K562 (cell line): ENCODE results near the gene SERTAD2. TPM values are rescaled to one million over a fixed set of nuclear protein-coding genes. Genes with fewer than 3 reads are reported as not detected.

Experiments
- DPF2 ChIP-seq: fragments of 450-650 bp; IDR thresholded peaks from 2 replicates; pipeline ENCODE4 v1.6.1; 2016
- ELF4 ChIP-seq: fragments of 450-650 bp; formaldehyde crosslinking; IDR thresholded peaks from 2 replicates; pipeline ENCODE4 v1.4.0; 2022; ENCODE audit warnings: missing genetic modification characterization
- KDM4B ChIP-seq, 2 experiments: fragments of 450-650 bp in 1 of 2; sonication (generic) in 1 of 2; IDR thresholded peaks; 2 replicates each; pipeline ENCODE4 v1.6.1; 2016 to 2017; ENCODE audit warnings: borderline replicate concordance in 2 of 2, antibody characterized with exemption in 1 of 2, low read depth in 1 of 2, mild to moderate bottlenecking in 1 of 2
- L3MBTL2 ChIP-seq: fragments of 450-650 bp; IDR thresholded peaks from 2 replicates; pipeline ENCODE4 v1.6.1; 2016; ENCODE audit warnings: mild to moderate bottlenecking, moderate library complexity
- MAX ChIP-seq: sonication (generic); formaldehyde crosslinking; IDR thresholded peaks from 2 replicates; pipeline ENCODE4 v1.9.0; 2022; ENCODE audit warnings: mild to moderate bottlenecking, missing genetic modification reagents
- MGA ChIP-seq: fragments of 450-650 bp; IDR thresholded peaks from 2 replicates; pipeline ENCODE4 v1.6.1; 2016; ENCODE audit warnings: mild to moderate bottlenecking, moderate library complexity
- NELFE ChIP-seq: IDR thresholded peaks from 2 replicates; pipeline ENCODE4 v1.6.1; 2011; ENCODE audit warnings: mild to moderate bottlenecking; ENCODE audit not compliant: insufficient read depth, insufficient read length
- NFE2L1 ChIP-seq: fragments of 450-650 bp; IDR thresholded peaks from 2 replicates; pipeline ENCODE4 v1.6.1; 2016; ENCODE audit warnings: missing genetic modification characterization, low read depth, mild to moderate bottlenecking, missing compliant biosample characterization, moderate library complexity, borderline replicate concordance
- NFRKB ChIP-seq: fragments of 450-650 bp; IDR thresholded peaks from 2 replicates; pipeline ENCODE4 v1.6.1; 2016; ENCODE audit warnings: low read depth
- OTX1 ChIP-seq: fragments of 450-650 bp; formaldehyde crosslinking; IDR thresholded peaks from 2 replicates; pipeline ENCODE4 v1.4.0; 2022; ENCODE audit warnings: mild to moderate bottlenecking
- PHF21A ChIP-seq: fragments of 450-650 bp; IDR thresholded peaks from 2 replicates; pipeline ENCODE4 v1.6.1; 2017; ENCODE audit warnings: low read depth, borderline replicate concordance
- POLR2H ChIP-seq: IDR thresholded peaks from 2 replicates; pipeline ENCODE4 v1.6.1; 2016; ENCODE audit warnings: missing genetic modification characterization, low read depth, mild to moderate bottlenecking, control low read depth, missing compliant biosample characterization, moderate library complexity
- PRMT5 ChIP-seq: sonication (generic); formaldehyde crosslinking; IDR thresholded peaks from 2 replicates; pipeline ENCODE4 v1.5.0; 2020; ENCODE audit warnings: missing genetic modification reagents
- RAD21 ChIP-seq, 2 experiments: fragments of 250-450 bp in 1 of 2; fragments of 450-650 bp in 1 of 2; sonication (Bioruptor Pico) in 1 of 2; formaldehyde crosslinking in 1 of 2; IDR thresholded peaks in 1 of 2; conservative IDR thresholded peaks in 1 of 2; 2 replicates each; pipeline versions ENCODE4 v1.4.0 to v1.8.0; 2020 to 2022; ENCODE audit warnings: mild to moderate bottlenecking in 2 of 2, moderate library complexity in 1 of 2
- SIN3B ChIP-seq: fragments of 450-650 bp; IDR thresholded peaks from 2 replicates; pipeline ENCODE4 v1.6.1; 2017; ENCODE audit warnings: low read depth, mild to moderate bottlenecking, moderate library complexity
- TAF7 ChIP-seq: fragments of 450-650 bp; IDR thresholded peaks from 2 replicates; pipeline ENCODE4 v1.6.1; 2016; ENCODE audit warnings: missing genetic modification characterization, missing compliant biosample characterization
- ZC3H4 ChIP-seq: sonication (generic); formaldehyde crosslinking; IDR thresholded peaks from 2 replicates; pipeline ENCODE4 v1.9.0; 2021; ENCODE audit warnings: missing genetic modification reagents, borderline replicate concordance
- ZNF121 ChIP-seq: sonication (generic); formaldehyde crosslinking; conservative IDR thresholded peaks from 2 replicates; pipeline ENCODE4 v1.8.0; 2022; ENCODE audit warnings: missing genetic modification reagents
- ZNF77 ChIP-seq: fragments of 250-450 bp; sonication (Bioruptor Pico); IDR thresholded peaks from 2 replicates; pipeline ENCODE4 v1.5.0; 2020
- polyA plus RNA-seq, 8 experiments: library from polyadenylated mRNA; depleted of rRNA in 4 of 8; stranded (reverse) in 5 of 8; unstranded in 3 of 8; fragments of >200 nt; fragmentation: Nextera tagmentation in 2 of 8; fragmentation: Illumina TruSeq in 1 of 8; extraction: Ambion mirVana in 2 of 8; extraction: Trizol in 1 of 8; gene quantifications; 2 replicates each; pipeline versions ENCODE4 v1.2.1 to v1.2.3, GENCODE V29; 2011 to 2014; ENCODE audit warnings: inconsistent platforms in 1 of 8, missing spikeins in 1 of 8
- total RNA-seq, 7 experiments: library from RNA; depleted of rRNA in 6 of 7; stranded (reverse); fragments of >200 nt in 6 of 7; fragmentation: Illumina TruSeq in 2 of 7; extraction: Trizol in 2 of 7; gene quantifications; 2 replicates each; pipeline versions ENCODE4 v1.2.1 to v1.2.3, GENCODE V29; 2011 to 2021; ENCODE audit warnings: low replicate concordance in 1 of 7

The SERTAD2 gene
- total and polyA plus RNA-seq, 9 of the 15 experiments (the other 6 are each of a cell fraction or from before 2014, with no cell fraction given): 3.0 to 12.5 (median 6.1) TPM

DNA sequence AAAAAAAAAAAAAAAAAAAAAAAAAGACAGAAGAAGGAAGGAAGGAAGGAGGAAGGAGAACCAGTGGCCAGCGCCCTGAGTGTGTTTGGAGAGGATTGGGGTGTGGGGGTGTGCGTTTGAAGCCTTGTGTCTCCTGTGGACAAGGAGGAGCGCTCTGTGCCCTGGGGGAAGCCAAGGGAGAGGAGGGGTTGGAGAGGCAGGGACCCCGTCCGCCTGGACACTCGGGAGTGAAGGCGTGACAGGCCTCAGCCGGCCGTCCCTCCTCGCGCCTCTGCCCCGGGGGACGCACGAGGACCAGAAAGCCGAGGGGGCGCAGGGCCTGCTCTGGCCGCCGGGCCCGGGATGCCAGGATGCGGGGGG lies 44.9 kb downstream of the SERTAD2 start (continued):
- TF ChIP-seq ZC3H4: 0 out of 2 replicates have a peak, but pooled peaks have one; percentile 17
- no peak for TF ChIP-seq PHF21A
- TF ChIP-seq DPF2: no peak
- TF ChIP-seq POLR2H (tag): no peak; the same call in 1 of the 2 replicates
- no peak for TF ChIP-seq ZNF121
- TF ChIP-seq SIN3B: no peak
- no peak for TF ChIP-seq KDM4B (IDR thresholded peaks at IDR 0.05; ENCODE audit: borderline replicate concordance in 2 of 2, low read depth in 1 of 2)
- TF ChIP-seq MAX: peak; percentile 79
- TF ChIP-seq NELFE: no peak
- peak; percentile 92 for TF ChIP-seq L3MBTL2
- TF ChIP-seq ELF4 (CRISPR knock-in tag): 0 out of 2 replicates have a peak, but pooled peaks have one; percentile 41
- TF ChIP-seq PRMT5 (CRISPR knock-in tag): no peak
- TF ChIP-seq RAD21 (CRISPR knock-in tag; conservative IDR thresholded peaks at IDR 0.05 in 1 of 2, IDR thresholded peaks at IDR 0.05 in 1 of 2): no peak
- no peak for TF ChIP-seq ZNF77 (CRISPR knock-in tag)
- 0 out of 2 replicates have a peak, but pooled peaks have one; percentile 35 for TF ChIP-seq NFRKB
- TF ChIP-seq OTX1: 0 out of 2 replicates have a peak, but pooled peaks have one; percentile 54
- peak; percentile 89 for TF ChIP-seq MGA
- no peak for TF ChIP-seq NFE2L1
- TF ChIP-seq TAF7: no peak
